OCI-LY7 (cell line): ENCODE measurements around the gene FOXP1.

Source experiments
- CTCF ChIP-seq: fragments of 200-600 bp; sonication (generic); conservative IDR thresholded peaks from 2 replicates; pipeline ENCODE4 v1.5.1; 2014; ENCODE audit warnings: mild to moderate bottlenecking, antibody characterized with exemption, low read length, moderate library complexity, mixed read lengths
- EZH2phosphoT487 ChIP-seq: fragments of 200-600 bp; sonication (generic); IDR thresholded peaks from 2 replicates; pipeline ENCODE4 v1.6.1; 2018; ENCODE audit warnings: low read depth, borderline replicate concordance, mild to moderate bottlenecking, mixed run types, antibody characterized with exemption, low read length, moderate library complexity, mixed read lengths

GRCh38 chr3:71066356-71066755 is 517.2 kb downstream of the FOXP1 start:
- TF ChIP-seq CTCF: no peak
- TF ChIP-seq EZH2phosphoT487: no peak
